Hepatocyte (in vitro differentiated cells): Measurements from ENCODE around the gene IL13.

ENCODE experiments used
- CTCF ChIP-seq: fragments of 200-600 bp; sonication (generic); IDR thresholded peaks from 2 replicates; pipeline ENCODE4 v1.5.1; 2016; ENCODE audit warnings: antibody characterized with exemption, mild to moderate bottlenecking; ENCODE audit not compliant: poor library complexity
- EZH2 ChIP-seq: fragments of 200-600 bp; sonication (generic); IDR thresholded peaks from 2 replicates; pipeline ENCODE4 v1.6.1; 2016; ENCODE audit warnings: antibody characterized with exemption, mild to moderate bottlenecking, borderline replicate concordance

- TF ChIP-seq CTCF (no peak), EZH2 (no peak)
These were observed 34.6 kb downstream of the IL13 start for GRCh38 chr5:132692632-132692967.
